H9 (cell line): Measurements from ENCODE around the gene MARCHF3. TPM values are rescaled to one million over a fixed set of nuclear protein-coding genes. Genes with fewer than 3 reads are reported as not detected.

Experiments
- DNase-seq: peaks from one replicate; pipeline ENCODE4 v3.0.0-alpha.2; 2017
- H2AFZ ChIP-seq: one replicate; pipeline ENCODE4 v1.6.1; 2013; ENCODE audit warnings: mild to moderate bottlenecking, low read length, control low read depth, moderate library complexity
- H2AK5ac ChIP-seq: 2 replicates; pipeline ENCODE4 v1.6.1; 2013; ENCODE audit warnings: low read length, control low read depth, mixed read lengths; ENCODE audit not compliant: insufficient read length
- H2BK120ac ChIP-seq: one replicate; pipeline ENCODE4 v1.6.1; 2013; ENCODE audit warnings: low read depth, mild to moderate bottlenecking, low read length, control low read depth, inconsistent platforms; ENCODE audit not compliant: poor library complexity, severe bottlenecking
- H2BK12ac ChIP-seq: 2 replicates; pipeline ENCODE4 v1.6.1; 2013; ENCODE audit warnings: low read length, control low read depth, mixed read lengths, low read depth; ENCODE audit not compliant: insufficient read length
- H2BK15ac ChIP-seq: 2 replicates; pipeline ENCODE4 v1.6.1; 2013; ENCODE audit warnings: low read depth, low read length, control low read depth
- H2BK20ac ChIP-seq: one replicate; pipeline ENCODE4 v1.6.1; 2013; ENCODE audit warnings: low read depth, mild to moderate bottlenecking, low read length, control low read depth, inconsistent platforms; ENCODE audit not compliant: poor library complexity, severe bottlenecking
- H2BK5ac ChIP-seq: 2 replicates; pipeline ENCODE4 v1.6.1; 2013; ENCODE audit warnings: low read length, control low read depth, mixed read lengths; ENCODE audit not compliant: insufficient read length
- H3K14ac ChIP-seq: 2 replicates; pipeline ENCODE4 v1.6.1; 2013; ENCODE audit warnings: low read length, control low read depth; ENCODE audit not compliant: insufficient read depth
- H3K18ac ChIP-seq: 2 replicates; pipeline ENCODE4 v1.6.1; 2013; ENCODE audit warnings: low read depth, mild to moderate bottlenecking, mixed read lengths, low read length, control low read depth; ENCODE audit not compliant: insufficient read length
- H3K23ac ChIP-seq: 2 replicates; pipeline ENCODE4 v1.6.1; 2013; ENCODE audit warnings: low read length, control low read depth, mixed read lengths, low read depth; ENCODE audit not compliant: insufficient read length
- H3K23me2 ChIP-seq: 2 replicates; pipeline ENCODE4 v1.6.1; 2013; ENCODE audit warnings: low read depth, mild to moderate bottlenecking, mixed read lengths, low read length, control low read depth; ENCODE audit not compliant: insufficient read length, poor library complexity, severe bottlenecking
- H3K27ac ChIP-seq: 2 replicates; pipeline ENCODE4 v1.5.1; 2013; ENCODE audit warnings: low read length, control low read depth, mixed read lengths, low read depth; ENCODE audit not compliant: insufficient read length
- H3K27me3 ChIP-seq: 2 replicates; pipeline ENCODE4 v1.6.1; 2013; ENCODE audit warnings: low read length, control low read depth, inconsistent platforms; ENCODE audit not compliant: insufficient read depth
- H3K4ac ChIP-seq: 2 replicates; pipeline ENCODE4 v1.6.1; 2013; ENCODE audit warnings: low read depth, mild to moderate bottlenecking, control low read depth, inconsistent platforms, low read length, moderate library complexity
- H3K4me1 ChIP-seq: 2 replicates; pipeline ENCODE4 v1.6.1; 2013; ENCODE audit warnings: low read length, control low read depth, inconsistent platforms; ENCODE audit not compliant: insufficient read depth
- H3K4me2 ChIP-seq: 2 replicates; pipeline ENCODE4 v1.6.1; 2013; ENCODE audit warnings: low read length, control low read depth, mixed read lengths; ENCODE audit not compliant: insufficient read length, insufficient read depth
- H3K56ac ChIP-seq: 2 replicates; pipeline ENCODE4 v1.6.1; 2013; ENCODE audit warnings: low read depth, mild to moderate bottlenecking, mixed read lengths, low read length, control low read depth; ENCODE audit not compliant: insufficient read length
- H3K79me1 ChIP-seq: 2 replicates; pipeline ENCODE4 v1.6.1; 2013; ENCODE audit warnings: low read depth, mild to moderate bottlenecking, moderate library complexity, low read length, control low read depth, inconsistent platforms; ENCODE audit not compliant: insufficient read depth, poor library complexity, severe bottlenecking
- H3K79me2 ChIP-seq: 2 replicates; pipeline ENCODE4 v1.6.1; 2013; ENCODE audit warnings: low read length, control low read depth, inconsistent platforms; ENCODE audit not compliant: insufficient read depth
- H3K9ac ChIP-seq: 2 replicates; pipeline ENCODE4 v1.6.1; 2013; ENCODE audit warnings: low read length, control low read depth, mixed read lengths; ENCODE audit not compliant: insufficient read length; ENCODE audit errors: extremely low read depth
- H3K9me3 ChIP-seq: one replicate; pipeline ENCODE4 v1.6.1; 2013; ENCODE audit warnings: low read depth, low read length, inconsistent platforms; ENCODE audit not compliant: control insufficient read depth
- H3T11ph ChIP-seq: one replicate; pipeline ENCODE4 v1.6.1; 2013; ENCODE audit warnings: mild to moderate bottlenecking, low read length, control low read depth, inconsistent platforms
- H4K20me1 ChIP-seq: one replicate; pipeline ENCODE4 v1.6.1; 2013; ENCODE audit not compliant: control insufficient read depth, insufficient read length, insufficient read depth
- H4K5ac ChIP-seq: 2 replicates; pipeline ENCODE4 v1.6.1; 2013; ENCODE audit warnings: low read depth, mild to moderate bottlenecking, mixed read lengths, low read length, control low read depth; ENCODE audit not compliant: insufficient read length
- H4K8ac ChIP-seq: replicated peaks from 2 replicates; pipeline ENCODE4 v1.6.1; 2013; ENCODE audit warnings: low read length, control low read depth, mixed read lengths, low read depth; ENCODE audit not compliant: insufficient read length
- H4K91ac ChIP-seq: 2 replicates; pipeline ENCODE4 v1.6.1; 2013; ENCODE audit warnings: low read depth, mild to moderate bottlenecking, moderate library complexity, mixed read lengths, low read length, control low read depth; ENCODE audit not compliant: insufficient read length
- H3K27ac Mint-ChIP-seq, 3 experiments: 2 replicates in 2 of 3; 3 replicates in 1 of 3; pipeline ENCODE4 v1.8.0; 2020 to 2021; ENCODE audit warnings: mixed read lengths in 3 of 3, mild to moderate bottlenecking in 1 of 3, moderate library complexity in 1 of 3
- H3K27me3 Mint-ChIP-seq: 2 replicates; pipeline ENCODE4 v1.8.0; 2021; ENCODE audit warnings: low read depth, mild to moderate bottlenecking, moderate library complexity, mixed read lengths
- H3K36me3 Mint-ChIP-seq, 3 experiments: 2 replicates in 2 of 3; 3 replicates in 1 of 3; pipeline ENCODE4 v1.8.0; 2020 to 2021; ENCODE audit warnings: low read depth in 3 of 3, mixed read lengths in 3 of 3; ENCODE audit not compliant: insufficient read depth in 1 of 3
- H3K4me1 Mint-ChIP-seq, 2 experiments: 2 replicates each; pipeline ENCODE4 v1.8.0; 2020; ENCODE audit warnings: mixed read lengths in 2 of 2
- H3K4me3 Mint-ChIP-seq, 2 experiments: 2 replicates in 1 of 2; 3 replicates in 1 of 2; pipeline ENCODE4 v1.8.0; 2020 to 2021; ENCODE audit warnings: mild to moderate bottlenecking in 2 of 2, mixed read lengths in 2 of 2, moderate library complexity in 1 of 2
- H3K9me3 Mint-ChIP-seq, 2 experiments: 2 replicates in 1 of 2; 3 replicates in 1 of 2; pipeline ENCODE4 v1.8.0; 2020; ENCODE audit warnings: mild to moderate bottlenecking in 2 of 2, mixed read lengths in 2 of 2, moderate library complexity in 1 of 2
- CTCF ChIP-seq: fragments of 200-600 bp; sonication (generic); conservative IDR thresholded peaks from 3 replicates; pipeline ENCODE4 v1.8.0; 2021; ENCODE audit warnings: antibody characterized with exemption, mild to moderate bottlenecking
- WGBS: extraction: QIAGEN DNeasy Blood & Tissue Kit; methylation state at CpG from one replicate; pipeline ENCODE4 v1.1.7; 2013; ENCODE audit warnings: missing lambda C conversion rate, low lambda C conversion rate, mixed read lengths; ENCODE audit not compliant: insufficient read length; ENCODE audit errors: extremely low coverage; 5-methylcytosine and 5-hydroxymethylcytosine counted together
- total RNA-seq: library from RNA; stranded (reverse); gene quantifications from 2 replicates; pipeline ENCODE4 v1.2.1, GENCODE V29; 2021

The MARCHF3 gene
- total RNA-seq, 1 experiment from 2014 or later: 17.7 TPM

GRCh38 chr5:126865299-126865698 is 165.1 kb downstream of the MARCHF3 start:
- no peak overlapping the region for H4K91ac ChIP-seq
- H3T11ph ChIP-seq: no peak overlapping the region
- no peak overlapping the region for H2AK5ac ChIP-seq
- no peaks in the 10 kb centered on the region for H3K9me3 ChIP-seq
- no peaks in the 10 kb centered on the region; the same call in 1 of the 2 replicates for H3K4me1 ChIP-seq
- H2AFZ ChIP-seq: no peak overlapping the region
- no peak overlapping the region for H4K8ac ChIP-seq
- no peak overlapping the region for H3K27ac Mint-ChIP-seq
- no peak overlapping the region for H3K9ac ChIP-seq
- no peak overlapping the region for H2BK12ac ChIP-seq
- no peaks in the 10 kb centered on the region for H3K27me3 ChIP-seq
- H3K56ac ChIP-seq: no peak overlapping the region
- WGBS: no CpG with 5 or more reads among the region's 3 CpGs
- H3K4me3 Mint-ChIP-seq: no peak overlapping the region
- no peaks in the 10 kb centered on the region for H4K20me1 ChIP-seq
- no peak overlapping the region for H3K4me2 ChIP-seq
- TF ChIP-seq CTCF: no peak
- H3K27me3 Mint-ChIP-seq: peaks cover 2% of the 10 kb centered on the region; the same call in 1 of the 2 replicates
- H4K5ac ChIP-seq: no peak overlapping the region
- no peaks in the 10 kb centered on the region for H3K9me3 Mint-ChIP-seq
- H3K79me2 ChIP-seq: no peaks in the 10 kb centered on the region
- no peak overlapping the region for H3K14ac ChIP-seq
- no peak overlapping the region for H2BK20ac ChIP-seq
- no peak overlapping the region for H3K27ac ChIP-seq
- H2BK120ac ChIP-seq: no peak overlapping the region
- no peak overlapping the region for H2BK5ac ChIP-seq
- DNase-seq: no peak
- H3K36me3 Mint-ChIP-seq: peaks cover 0 to 6% (median 6%) of the 10 kb centered on the region in 3 experiments; a peak in 3 of 7 replicates
- peaks cover 4% of the 10 kb centered on the region for H3K23me2 ChIP-seq
- H3K79me1 ChIP-seq: no peaks in the 10 kb centered on the region
- no peak overlapping the region for H3K18ac ChIP-seq
- peaks cover 16% of the 10 kb centered on the region in 2 experiments for H3K4me1 Mint-ChIP-seq
- H2BK15ac ChIP-seq: no peak overlapping the region
- no peak overlapping the region for H3K23ac ChIP-seq
- no peak overlapping the region for H3K4ac ChIP-seq
